ENCODE data around the gene FAM118A. TPM values are rescaled to one million over a fixed set of nuclear protein-coding genes. Genes with fewer than 3 reads are reported as not detected.

The FAM118A gene
- total RNA-seq, 1 donor from 2014 or later = 59.3 TPM

GRCh38 chr22:45310331-45310976 lies 720 bp downstream of the FAM118A start:
- Mint-ChIP-seq H3K36me3 (ENCODE audit: low read depth) (peaks cover 9% of the 10 kb centered on the region), H3K27ac (peak overlapping the region; percentile 63), H3K27me3 (no peaks in the 10 kb centered on the region), H3K9me3 (no peaks in the 10 kb centered on the region), H3K4me1 (peaks cover 43% of the 10 kb centered on the region), H3K4me3 (peak overlapping the region; percentile 85)
- ChIA-PET POLR2A (interaction anchor here (0.6 to 2.9 kb wide), 8 partner anchors 10 to 91 kb away, joined by 3 to 20 read pairs (median 4); partner anchors contain the start of gene UPK3A), CTCF (no interaction called here)
- DNase-seq (no peak), ATAC-seq (ENCODE audit: low read depth) (no peak)
- intact Hi-C loops (cut with micrococcal nuclease) = no loop called here
- no peak for TF ChIP-seq CTCF (IDR thresholded peaks at IDR 0.05)

- peak overlapping the region; percentile 85 for H3K4me3 Mint-ChIP-seq
- intact Hi-C loops (cut with micrococcal nuclease) = no loop called here
- peaks cover 9% of the 10 kb centered on the region for H3K36me3 Mint-ChIP-seq (ENCODE audit: low read depth)
- ATAC-seq (ENCODE audit: low read depth) (no peak), DNase-seq (no peak)
- no peak for TF ChIP-seq CTCF (IDR thresholded peaks at IDR 0.05)
- peaks cover 47% of the 10 kb centered on the region for H3K4me1 Mint-ChIP-seq
- H3K27ac Mint-ChIP-seq = peak overlapping the region; percentile 47
- H3K27me3 Mint-ChIP-seq = no peaks in the 10 kb centered on the region
- ChIA-PET POLR2A (interaction anchor here (0.9 to 2.7 kb wide), 4 partner anchors 10 to 27 kb away, joined by 3 to 8 read pairs (median 4); partner anchors contain the start of gene UPK3A), CTCF (no interaction called here)
- H3K9me3 Mint-ChIP-seq = no peaks in the 10 kb centered on the region
Measured at GRCh38 chr22:45310977-45311531, 1.3 kb downstream of the FAM118A start.

- DNase-seq (no peak), ATAC-seq (ENCODE audit: low read depth) (no peak)
- Mint-ChIP-seq H3K27me3 (no peaks in the 10 kb centered on the region), H3K9me3 (no peaks in the 10 kb centered on the region), H3K27ac (no peak overlapping the region), H3K4me1 (peaks cover 58% of the 10 kb centered on the region), H3K4me3 (no peak overlapping the region), H3K36me3 (ENCODE audit: low read depth) (peaks cover 9% of the 10 kb centered on the region)
- CTCF ChIA-PET = no interaction called here
- POLR2A ChIA-PET = interaction anchor here (0.6 to 1.0 kb wide), 2 partner anchors 22 to 28 kb away, joined by 3 read pairs; partner anchors contain the start of gene UPK3A
- no peak for TF ChIP-seq CTCF (IDR thresholded peaks at IDR 0.05)
- intact Hi-C loops (cut with micrococcal nuclease) = no loop called here
Measured at GRCh38 chr22:45312415-45312814, 2.7 kb downstream of the FAM118A start.

- intact Hi-C loops (cut with micrococcal nuclease) = no loop called here
- Mint-ChIP-seq H3K27me3 (no peaks in the 10 kb centered on the region), H3K9me3 (no peaks in the 10 kb centered on the region), H3K27ac (no peak overlapping the region), H3K4me1 (peaks cover 62% of the 10 kb centered on the region), H3K36me3 (ENCODE audit: low read depth) (peaks cover 9% of the 10 kb centered on the region), H3K4me3 (no peak overlapping the region)
- POLR2A ChIA-PET = interaction anchor here (0.6 to 1.0 kb wide), 3 partner anchors 22 to 28 kb away, joined by 3 to 5 read pairs (median 3); partner anchors contain the start of gene UPK3A
- TF ChIP-seq CTCF (IDR thresholded peaks at IDR 0.05) = no peak
- no peak for DNase-seq
- ATAC-seq (ENCODE audit: low read depth) = no peak
- CTCF ChIA-PET = no interaction called here
Measured at GRCh38 chr22:45312856-45313255, 3.1 kb downstream of the FAM118A start.

GRCh38 chr22:45314054-45314721 lies 4.5 kb downstream of the FAM118A start:
- intact Hi-C loops (cut with micrococcal nuclease) = no loop called here
- TF ChIP-seq CTCF (IDR thresholded peaks at IDR 0.05) = no peak
- H3K36me3 Mint-ChIP-seq (ENCODE audit: low read depth) = peaks cover 9% of the 10 kb centered on the region
- no peaks in the 10 kb centered on the region for H3K9me3 Mint-ChIP-seq
- DNase-seq (no peak), ATAC-seq (ENCODE audit: low read depth) (no peak)
- peaks cover 68% of the 10 kb centered on the region for H3K4me1 Mint-ChIP-seq
- peak overlapping the region; percentile 78 for H3K27ac Mint-ChIP-seq
- H3K4me3 Mint-ChIP-seq = no peak overlapping the region
- ChIA-PET CTCF (no interaction called here), POLR2A (interaction anchor here (1.4 kb wide), 1 partner anchor 29 kb away, joined by 5 read pairs; the partner anchor contains the start of gene UPK3A)
- no peaks in the 10 kb centered on the region for H3K27me3 Mint-ChIP-seq
